ENCODE data around the gene NLRP4.
"Not testable (repeated sequence)": the region's sequence is repeated elsewhere in the genome, so short reads cannot be mapped to it uniquely, and the experiment has no call there.

Gene NLRP4

DNA sequence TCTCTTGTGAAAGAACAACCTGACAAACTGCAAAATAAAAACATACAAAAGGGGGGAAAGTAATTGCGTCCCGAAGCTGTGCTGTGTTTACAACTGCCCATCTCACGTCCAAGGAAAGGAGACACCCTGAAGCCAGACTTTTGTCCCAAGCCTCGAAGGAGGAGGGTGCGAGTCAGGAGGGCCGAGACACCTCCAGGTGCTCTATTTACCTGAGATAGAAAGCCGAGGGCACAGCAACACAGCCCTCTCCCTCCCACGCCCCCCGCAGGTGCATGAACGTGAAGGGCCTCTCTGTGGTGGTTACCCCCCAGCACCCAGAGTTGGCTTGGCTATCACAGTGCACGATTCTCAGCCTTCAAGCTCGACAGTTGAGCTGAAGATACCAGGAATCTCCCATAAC, 62.6 kb downstream of the NLRP4 start:
- DNase-seq (ENCODE audit: low read depth): no peak

DNA sequence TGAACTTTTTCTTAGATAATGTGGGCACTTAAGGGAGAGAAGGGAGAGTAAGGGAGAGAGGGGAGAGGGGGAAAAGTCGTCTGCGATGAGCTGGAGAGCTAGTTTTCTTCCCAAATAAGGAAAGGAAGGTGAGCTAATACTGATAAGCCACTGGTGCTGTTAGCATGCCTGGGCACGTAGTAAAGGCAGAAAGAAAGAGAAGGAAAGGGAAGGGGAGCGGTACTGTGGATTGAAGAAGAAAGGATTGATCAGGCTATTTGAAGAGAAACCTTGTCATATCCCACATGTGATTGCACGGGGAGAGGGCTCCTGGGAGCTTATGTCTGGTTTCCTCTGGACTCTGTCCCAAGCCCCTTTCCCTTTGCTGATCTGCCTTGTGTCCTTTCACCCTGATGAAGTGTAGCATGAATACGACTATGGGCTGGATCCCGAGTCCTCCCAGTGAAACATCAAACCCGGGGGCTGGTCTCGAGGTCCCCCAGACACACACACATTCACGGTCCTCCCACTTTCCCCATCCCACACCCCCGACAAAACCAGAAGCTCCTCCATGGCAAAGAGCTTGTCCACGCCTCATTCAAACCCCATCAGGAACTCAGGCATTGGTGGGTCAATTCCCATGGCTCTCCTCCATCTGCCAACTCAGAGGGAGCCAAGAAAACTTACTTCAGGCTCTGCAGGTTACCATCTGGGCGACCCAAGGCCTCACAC, 65.2 kb downstream of the NLRP4 start:
- DNase-seq (ENCODE audit: low read depth): no peak

DNA sequence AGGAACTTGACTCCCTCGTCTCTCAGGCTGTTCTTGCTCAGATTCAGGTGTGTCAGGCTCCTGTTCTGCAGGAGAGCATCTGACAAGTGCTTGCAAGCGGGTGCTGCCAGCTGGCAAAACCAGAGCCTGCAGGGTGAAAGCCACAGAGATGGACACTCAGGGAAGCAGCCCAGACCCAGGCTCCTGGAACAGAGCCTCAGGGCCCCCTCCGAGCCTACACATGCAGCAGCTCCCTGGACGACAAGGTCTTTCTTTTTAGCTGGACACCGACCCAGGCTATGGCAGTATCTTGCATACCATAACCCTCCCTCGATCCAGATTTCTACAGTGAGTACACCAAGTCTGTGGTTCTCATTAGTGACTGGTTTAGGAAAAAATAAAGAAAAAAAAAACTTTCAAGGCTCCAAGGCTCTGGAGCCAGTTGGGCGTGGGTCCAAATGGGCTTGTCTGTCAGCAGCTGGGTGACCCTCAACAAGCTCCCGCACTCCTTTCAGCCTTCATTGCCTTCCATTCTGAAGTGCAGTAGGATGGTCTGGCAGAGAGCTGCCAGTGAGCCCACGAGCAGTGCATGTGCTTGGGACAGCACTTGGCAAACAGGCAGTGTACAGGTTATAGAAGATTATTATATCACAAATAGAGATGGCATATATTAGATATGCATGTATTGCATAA, 65.9 kb downstream of the NLRP4 start:
- no peak for DNase-seq (ENCODE audit: low read depth)

DNA sequence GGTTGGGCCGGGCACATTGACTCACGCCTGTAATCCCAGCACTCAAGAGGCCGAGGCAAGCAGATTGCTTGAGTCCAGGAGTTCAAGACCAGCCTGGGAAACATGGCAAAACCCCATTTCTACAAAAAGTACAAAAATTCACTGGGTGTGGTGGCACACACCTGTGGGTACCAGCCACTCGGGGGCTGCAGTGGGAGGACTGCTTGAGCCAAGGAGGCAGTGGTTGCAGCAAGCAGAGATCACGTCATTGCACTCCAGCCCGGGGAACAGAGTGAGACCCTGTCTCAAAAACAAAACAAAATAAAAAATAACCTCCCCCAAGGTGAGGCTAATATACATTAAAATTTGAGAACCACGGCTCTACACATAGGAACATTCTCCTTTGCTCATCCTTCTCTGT, 70.9 kb downstream of the NLRP4 start:
- no peak for DNase-seq (ENCODE audit: low read depth)

DNA sequence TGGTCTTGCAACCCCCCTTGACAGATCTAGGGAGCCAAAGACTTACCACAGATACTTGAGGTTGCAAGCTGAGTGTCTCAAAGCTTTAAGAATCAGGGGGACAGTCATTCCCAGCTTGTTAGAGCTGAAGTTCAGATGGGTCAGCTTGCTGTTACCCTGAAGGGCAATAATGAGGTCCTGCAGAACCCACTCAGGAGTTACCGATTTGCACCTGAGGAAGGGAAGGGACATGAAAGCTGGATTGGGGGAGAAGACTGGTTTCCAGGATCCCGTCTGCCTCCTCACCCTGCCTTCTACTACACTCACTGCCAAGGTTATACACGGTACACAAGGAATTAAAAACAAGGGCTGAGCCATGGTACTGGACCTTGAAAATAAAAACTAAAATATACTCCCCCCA, 71.4 kb downstream of the NLRP4 start:
- no peak for DNase-seq (ENCODE audit: low read depth)

DNA sequence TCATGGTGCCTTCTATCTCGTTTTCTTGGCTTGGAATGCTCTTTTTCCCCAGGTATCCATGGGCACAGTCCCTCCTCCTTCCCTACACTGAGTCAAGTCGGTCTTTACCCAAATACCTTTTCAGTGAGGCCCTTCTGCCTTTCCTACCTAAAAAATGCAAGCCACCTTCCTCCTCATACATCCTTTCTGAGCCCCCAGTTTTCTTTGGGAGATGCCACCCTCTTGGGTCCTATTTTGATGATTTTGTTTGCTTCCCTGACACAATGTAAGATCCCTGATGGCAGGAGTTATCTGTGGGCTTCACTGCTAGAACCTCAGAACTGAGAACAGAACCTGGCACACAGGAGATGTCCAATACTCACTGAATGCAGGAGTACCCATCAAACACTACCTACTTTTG, 73.5 kb downstream of the NLRP4 start:
- DNase-seq (ENCODE audit: low read depth): no peak

DNA sequence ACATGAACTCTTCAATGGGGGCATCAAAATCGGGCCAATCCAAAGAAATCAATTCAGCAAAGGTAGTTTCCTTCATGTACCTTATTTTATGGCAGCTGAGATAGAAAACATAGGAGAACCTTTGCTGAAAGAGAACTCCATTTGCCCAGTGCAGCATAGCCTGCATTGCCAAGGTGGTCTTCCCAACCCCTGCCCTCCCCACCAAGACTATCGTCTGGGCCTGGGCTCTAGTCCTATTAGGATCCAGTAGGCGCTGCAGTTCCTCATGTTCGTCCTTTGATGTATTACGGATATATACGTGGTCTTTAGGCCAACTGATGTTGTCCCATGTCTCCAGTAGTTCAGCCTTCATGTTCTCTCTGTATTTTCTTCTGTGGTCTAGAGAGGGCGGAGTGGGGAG, 76.6 kb downstream of the NLRP4 start:
- DNase-seq (ENCODE audit: low read depth): no peak

DNA sequence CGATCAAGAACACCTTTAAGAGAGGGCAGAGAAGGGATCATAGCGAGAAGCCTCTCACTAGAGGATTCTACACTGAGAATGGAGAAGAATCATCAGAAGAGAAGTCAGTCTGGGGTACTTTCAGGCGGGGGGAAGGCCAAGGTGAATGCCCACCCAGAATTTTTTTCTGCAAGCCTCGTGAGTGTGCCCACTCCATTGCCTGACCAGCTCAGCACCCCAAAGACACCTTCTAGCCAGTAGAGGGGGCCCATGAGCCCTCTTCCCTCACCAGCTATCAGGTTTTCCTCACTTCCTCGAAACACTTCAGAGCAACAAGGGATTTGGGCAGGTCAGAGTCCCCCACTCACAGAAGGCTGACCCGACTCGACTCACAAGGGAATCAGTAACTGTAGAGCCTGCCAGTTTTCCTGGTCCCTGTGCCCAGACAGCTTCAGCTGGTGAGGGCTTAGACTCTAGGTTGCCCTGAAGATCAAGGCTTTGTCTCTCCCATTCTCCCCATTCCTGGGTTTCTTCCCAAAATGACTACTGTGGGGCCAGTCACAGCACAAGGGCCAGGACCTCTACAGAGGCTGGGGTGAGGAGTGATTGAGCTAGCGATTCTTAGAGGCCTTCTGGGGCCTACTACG, 77.4 kb downstream of the NLRP4 start:
- no peak for DNase-seq (ENCODE audit: low read depth)

DNA sequence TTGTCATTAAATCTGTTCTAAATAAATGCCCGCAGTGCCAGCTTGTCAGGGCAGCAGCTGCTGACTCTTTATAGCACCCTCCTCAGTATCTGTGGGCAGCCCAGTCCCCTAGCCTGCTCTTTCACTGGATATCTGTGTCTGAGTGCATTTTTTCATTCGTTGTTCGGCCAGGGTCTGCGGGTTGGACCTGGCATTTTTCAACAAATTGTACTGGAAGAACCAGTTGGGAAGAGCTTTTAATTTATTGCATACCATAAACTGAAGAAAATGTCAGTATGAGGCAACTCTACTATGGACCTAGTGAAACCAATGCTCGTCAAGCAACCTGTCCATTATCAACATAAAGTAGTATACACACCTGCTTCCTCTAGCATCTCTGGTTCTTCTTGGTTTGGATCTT, 87.2 kb downstream of the NLRP4 start:
- DNase-seq (ENCODE audit: low read depth): no peak

DNA sequence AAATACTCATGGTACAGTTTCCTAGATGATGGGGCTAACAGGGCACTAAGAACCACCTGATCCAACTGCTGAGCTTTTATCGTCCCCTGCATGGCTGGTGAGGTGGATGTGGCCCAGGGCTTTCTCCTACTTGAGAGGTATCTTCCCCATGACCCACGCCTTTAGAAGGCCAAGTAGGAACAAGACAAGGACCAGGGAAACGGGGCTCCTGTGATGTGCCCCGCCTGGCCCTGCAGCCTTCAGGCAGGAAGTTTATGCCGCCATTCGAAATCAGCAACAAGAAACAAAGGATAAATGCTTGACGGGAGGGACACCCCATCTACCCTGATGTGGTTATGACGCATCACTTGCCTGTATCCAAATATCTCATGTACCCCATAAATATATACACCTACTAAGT, 91.7 kb downstream of the NLRP4 start:
- DNase-seq (ENCODE audit: low read depth): no peak

DNA sequence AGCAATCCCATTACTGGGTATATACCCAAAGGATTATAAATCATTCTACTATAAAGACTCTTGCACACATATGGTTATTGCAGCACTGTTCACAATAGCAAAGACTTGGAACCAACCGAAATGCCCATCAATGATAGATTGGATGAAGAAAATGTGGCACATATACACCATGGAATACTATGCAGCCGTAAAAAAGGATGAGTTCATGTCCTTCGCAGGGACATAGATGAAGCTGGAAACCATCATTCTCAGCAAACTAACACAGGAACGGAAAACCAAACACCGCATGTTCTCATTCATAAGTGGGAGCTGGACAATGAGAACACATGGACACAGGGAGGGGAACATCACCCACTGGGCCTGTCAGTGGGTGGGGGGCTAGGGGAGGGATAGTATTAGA, 92.9 kb downstream of the NLRP4 start:
- not testable (repeated sequence) for DNase-seq (ENCODE audit: low read depth)

DNA sequence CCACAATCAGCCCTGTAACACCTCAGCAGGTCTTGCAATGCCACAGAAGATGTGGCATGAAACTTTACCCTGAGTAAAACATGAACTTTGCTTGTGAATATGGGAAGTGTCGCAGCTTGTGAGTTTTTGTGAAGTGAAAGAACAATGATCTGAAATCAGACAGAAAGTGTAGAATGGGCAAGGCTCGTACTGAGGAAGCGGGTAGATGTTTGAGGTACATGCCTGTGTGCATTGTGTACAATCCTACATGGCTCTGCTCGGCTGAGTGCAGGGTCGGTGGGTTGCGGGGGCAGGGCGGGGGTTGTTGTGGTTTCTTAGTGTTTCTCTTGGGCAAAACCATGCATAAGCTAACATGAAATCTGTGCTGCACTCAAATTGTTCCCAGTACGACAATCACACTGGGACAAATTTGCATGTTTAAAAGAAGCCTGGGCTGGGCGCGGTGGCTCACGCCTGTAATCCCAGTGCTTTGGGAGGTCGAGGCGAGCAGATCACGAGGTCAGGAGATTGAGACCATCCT, 94.7 kb downstream of the NLRP4 start:
- DNase-seq (ENCODE audit: low read depth): no peak
